Esophagus muscularis mucosa (tissue), 4 donors: ENCODE measurements around the gene CLPTM1. TPM values are rescaled to one million over a fixed set of nuclear protein-coding genes. Genes with fewer than 3 reads are reported as not detected.

Experiments used
- DNase-seq: peaks from one replicate; pipeline ENCODE4 v3.0.0-alpha.2; 2017; ENCODE audit errors: extremely low spot score
- H3K27ac ChIP-seq, 4 donors: fragments of 200-600 bp; sonication (generic); replicated peaks in 1 of 4; 1 replicate in 3 of 4; 2 replicates in 1 of 4; pipeline ENCODE4 v1.5.1; 2016 to 2019; ENCODE audit warnings: mild to moderate bottlenecking in 1 of 4
- H3K27me3 ChIP-seq, 4 donors: fragments of 200-600 bp; sonication (generic); one replicate each; pipeline versions ENCODE4 v1.5.1 to v1.6.0; 2016 to 2019
- H3K36me3 ChIP-seq, 4 donors: fragments of 200-600 bp; sonication (generic); one replicate each; pipeline ENCODE4 v1.5.1; 2016 to 2019
- H3K4me1 ChIP-seq, 4 donors: fragments of 200-600 bp; sonication (generic); one replicate each; pipeline ENCODE4 v1.5.1; 2016 to 2019
- H3K4me3 ChIP-seq, 4 donors: fragments of 200-600 bp; sonication (generic); 1 replicate in 2 of 4; 2 replicates in 2 of 4; pipeline ENCODE4 v1.5.1; 2016 to 2019; ENCODE audit warnings: mild to moderate bottlenecking in 4 of 4, moderate library complexity in 1 of 4
- H3K9me3 ChIP-seq, 4 donors: fragments of 200-600 bp; sonication (generic); 1 replicate in 3 of 4; 2 replicates in 1 of 4; pipeline ENCODE4 v1.5.1; 2016 to 2019
- CTCF ChIP-seq, 3 experiments: fragments of 200-600 bp in 2 of 3; fragments of 450-650 bp in 1 of 3; sonication (generic) in 2 of 3; IDR thresholded peaks; one replicate each; pipeline ENCODE4 v1.5.1; 2017 to 2019; ENCODE audit warnings: antibody characterized with exemption in 3 of 3, mild to moderate bottlenecking in 2 of 3, moderate library complexity in 1 of 3
- EP300 ChIP-seq: sonication (generic); formaldehyde crosslinking; IDR thresholded peaks from one replicate; pipeline ENCODE4 v1.6.1; 2017; ENCODE audit warnings: antibody characterized with exemption
- POLR2A ChIP-seq: fragments of 450-650 bp; IDR thresholded peaks from one replicate; pipeline ENCODE4 v1.6.1; 2017; ENCODE audit warnings: antibody characterized with exemption, moderate library complexity, mild to moderate bottlenecking, low read depth
- POLR2AphosphoS5 ChIP-seq, 2 donors: sonication (generic); formaldehyde crosslinking; IDR thresholded peaks; one replicate each; pipeline ENCODE4 v1.6.1; 2017; ENCODE audit warnings: antibody characterized with exemption in 2 of 2
- whole genome bisulfite sequencing: methylation state at CpG from one replicate; pipeline ENCODE4 v1.1.5; 2018; 5-methylcytosine and 5-hydroxymethylcytosine counted together
- intact Hi-C: fragments of 100-400 bp; cut with DNase I; formaldehyde crosslinking; loops from one replicate; pipeline ENCODE4 v1.15.1; 2023
- total RNA-seq, 4 donors: library from RNA; depleted of rRNA; stranded (reverse); fragments of >200 nt; gene quantifications; one replicate each; pipeline versions ENCODE4 v1.1.0 to v1.2.1, GENCODE V29; 2016

CLPTM1 gene
- total RNA-seq, 4 donors from 2014 or later = 46.6 to 154 (median 79.5) TPM

GRCh38 chr19:44958090-44958489 is 2.9 kb downstream of the CLPTM1 start:
- H3K36me3 ChIP-seq = peaks cover 13 to 34% (median 27%) of the 10 kb centered on the region in 4 donors
- DNase-seq = no peak
- H3K27ac ChIP-seq = no peak overlapping the region
- H3K9me3 ChIP-seq = no peaks in the 10 kb centered on the region
- intact Hi-C loops = no loop called here
- no peaks in the 10 kb centered on the region for H3K27me3 ChIP-seq
- peaks cover 35 to 68% (median 58%) of the 10 kb centered on the region in 4 donors for H3K4me1 ChIP-seq
- TF ChIP-seq CTCF (IDR thresholded peaks at IDR 0.05) = no peak
- 81% methylated on average over 9 of the region's 9 CpGs for WGBS
- H3K4me3 ChIP-seq = no peak overlapping the region

- Histone ChIP-seq H3K4me1 (peaks cover 27 to 54% (median 44%) of the 10 kb centered on the region in 4 donors), H3K27ac (no peak overlapping the region), H3K36me3 (peaks cover 21 to 49% (median 39%) of the 10 kb centered on the region in 4 donors), H3K27me3 (no peaks in the 10 kb centered on the region), H3K4me3 (no peak overlapping the region), H3K9me3 (no peaks in the 10 kb centered on the region)
- TF ChIP-seq EP300 = no peak
- no peak for TF ChIP-seq CTCF (IDR thresholded peaks at IDR 0.05)
- no peak for TF ChIP-seq POLR2A
- no peak for TF ChIP-seq POLR2AphosphoS5 (IDR thresholded peaks at IDR 0.05)
- 73% methylated on average over 5 of the region's 5 CpGs for WGBS
- no peak for DNase-seq
- intact Hi-C loops = no loop called here
Observed at GRCh38 chr19:44959691-44960090, 4.5 kb downstream of the CLPTM1 start.

- Histone ChIP-seq H3K4me3 (no peak overlapping the region), H3K4me1 (peaks cover 24 to 47% (median 39%) of the 10 kb centered on the region in 4 donors), H3K9me3 (no peaks in the 10 kb centered on the region), H3K27ac (no peak overlapping the region), H3K27me3 (no peaks in the 10 kb centered on the region), H3K36me3 (peaks cover 23 to 63% (median 52%) of the 10 kb centered on the region in 4 donors)
- intact Hi-C loops = no loop called here
- TF ChIP-seq CTCF (IDR thresholded peaks at IDR 0.05) (no peak), EP300 (no peak), POLR2A (no peak), POLR2AphosphoS5 (IDR thresholded peaks at IDR 0.05) (no peak)
- DNase-seq = no peak
- 77% methylated on average over 6 of the region's 8 CpGs for WGBS
Observed at GRCh38 chr19:44960906-44961728, 5.9 kb downstream of the CLPTM1 start.

- Histone ChIP-seq H3K4me3 (no peak overlapping the region), H3K27me3 (no peaks in the 10 kb centered on the region), H3K27ac (no peak overlapping the region), H3K36me3 (peaks cover 23 to 70% (median 55%) of the 10 kb centered on the region in 4 donors), H3K4me1 (peaks cover 17 to 40% (median 32%) of the 10 kb centered on the region in 4 donors), H3K9me3 (no peaks in the 10 kb centered on the region)
- 80% methylated on average over 6 of the region's 8 CpGs for WGBS
- TF ChIP-seq POLR2AphosphoS5 (IDR thresholded peaks at IDR 0.05) (no peak), EP300 (no peak), CTCF (IDR thresholded peaks at IDR 0.05) (no peak), POLR2A (no peak)
- intact Hi-C loops = no loop called here
- no peak for DNase-seq
Observed at GRCh38 chr19:44961821-44962220, 6.6 kb downstream of the CLPTM1 start.
